HepG2 (cell line): ENCODE data around the gene MPP1. TPM values are rescaled to one million over a fixed set of nuclear protein-coding genes. Genes with fewer than 3 reads are reported as not detected.

Experiments
- ATAC-seq: fragments of 200-7000 bp; cut with Tn5 transposase; 3 replicates; pipeline ENCODE4 v1.9.1; 2020; ENCODE audit warnings: mild to moderate bottlenecking, moderate library complexity
- BruUV-seq: library from RNA; stranded (reverse); fragments of 400-500 nt; replicated peaks from 2 replicates; lab custom pipeline; 2021; lab: Mats Ljungman, UMichigan
- CTCF ChIA-PET: fragments of 300-600 bp; formaldehyde crosslinking; extraction: SDS; loops from one replicate; lab custom pipeline; 2021; ENCODE audit warnings: low total read pairs, inconsistent platforms, low intra/inter-chr PET ratio; lab: Yijun Ruan, JAX
- POLR2A ChIA-PET: fragments of 350-600 bp; sonication (Branson Sonifier 250); formaldehyde crosslinking; loops from one replicate; lab custom pipeline; 2020; ENCODE audit warnings: antibody characterized with exemption, inconsistent platforms; lab: Yijun Ruan, JAX
- DNase-seq: peaks from one replicate; pipeline ENCODE4 v3.0.0-alpha.2; 2015; ENCODE audit warnings: low spot score
- FAIRE-seq: peaks from 3 replicates; lab custom pipeline; 2011; peaks lifted over from hg19 to GRCh38; lab: Jason Lieb, UNC
- H2AFZ ChIP-seq: one replicate; pipeline ENCODE4 v1.6.1; 2011; ENCODE audit warnings: low read length, inconsistent platforms
- H3K27ac ChIP-seq: fragments of 300-600 bp; 3 replicates; pipeline ENCODE4 v1.8.0; 2011; ENCODE audit warnings: mixed run types, mild to moderate bottlenecking, mixed read lengths, low read length, inconsistent platforms; ENCODE audit not compliant: insufficient read depth; ENCODE audit errors: extremely low read length
- H3K27me3 ChIP-seq, 2 experiments: fragments of 200-600 bp in 1 of 2; 2 replicates in 1 of 2; 3 replicates in 1 of 2; pipeline versions ENCODE4 v1.6.0 to v1.8.0; 2011; ENCODE audit warnings: low read length in 2 of 2, mild to moderate bottlenecking in 2 of 2, moderate library complexity in 2 of 2, inconsistent platforms in 1 of 2; ENCODE audit not compliant: insufficient read depth in 2 of 2, control insufficient read depth in 1 of 2
- H3K36me3 ChIP-seq, 2 experiments: fragments of 200-600 bp in 1 of 2; replicated peaks in 1 of 2; 2 replicates in 1 of 2; 3 replicates in 1 of 2; pipeline versions ENCODE4 v1.5.1 to v1.8.0; 2011; ENCODE audit warnings: low read length in 2 of 2, inconsistent platforms in 1 of 2; ENCODE audit not compliant: insufficient read depth in 2 of 2, control insufficient read depth in 1 of 2
- H3K4me1 ChIP-seq: 2 replicates; pipeline ENCODE4 v1.5.1; 2012; ENCODE audit warnings: low read length, inconsistent platforms; ENCODE audit not compliant: insufficient read depth
- H3K4me2 ChIP-seq: 2 replicates; pipeline ENCODE4 v1.6.0; 2011; ENCODE audit warnings: low read depth, low read length, inconsistent platforms
- H3K4me3 ChIP-seq, 3 experiments: fragments of 200-600 bp in 1 of 3; sonication (generic), shearing (Covaris generic) in 1 of 3; replicated peaks in 1 of 3; 2 replicates each; pipeline ENCODE4 v1.5.1; 2011 to 2016; ENCODE audit warnings: low read length in 3 of 3, inconsistent platforms in 2 of 3, low read depth in 2 of 3, mild to moderate bottlenecking in 2 of 3, control low read depth in 1 of 3, mixed read lengths in 1 of 3; ENCODE audit not compliant: insufficient read depth in 1 of 3
- H3K79me2 ChIP-seq: one replicate; pipeline ENCODE4 v1.6.1; 2011; ENCODE audit warnings: low read length, inconsistent platforms; ENCODE audit not compliant: insufficient read depth
- H3K9ac ChIP-seq: 2 replicates; pipeline ENCODE4 v1.6.0; 2011; ENCODE audit warnings: mild to moderate bottlenecking, low read depth, low read length, inconsistent platforms; ENCODE audit not compliant: insufficient read depth
- H3K9me3 ChIP-seq: 2 replicates; pipeline ENCODE4 v1.5.1; 2012; ENCODE audit warnings: mild to moderate bottlenecking, low read length
- H4K20me1 ChIP-seq: 2 replicates; pipeline ENCODE4 v1.6.0; 2011; ENCODE audit warnings: inconsistent platforms, mild to moderate bottlenecking, low read length, moderate library complexity; ENCODE audit not compliant: insufficient read depth
- FOXA1 ChIP-seq, 2 experiments: fragments of 450-650 bp in 1 of 2; sonication (generic) in 1 of 2; formaldehyde crosslinking in 1 of 2; IDR thresholded peaks; 2 replicates each; pipeline versions ENCODE4 v1.4.0 to v1.6.1; 2016 to 2020; ENCODE audit warnings: missing genetic modification reagents in 1 of 2
- PAXIP1 ChIP-seq: sonication (generic); formaldehyde crosslinking; conservative IDR thresholded peaks from 2 replicates; pipeline ENCODE4 v1.4.0; 2020; ENCODE audit warnings: mild to moderate bottlenecking, missing genetic modification reagents, moderate library complexity
- SAFB2 ChIP-seq: sonication (generic); formaldehyde crosslinking; IDR thresholded peaks from 2 replicates; pipeline ENCODE4 v1.5.1; 2020; ENCODE audit warnings: missing genetic modification reagents, low read depth, mild to moderate bottlenecking, borderline replicate concordance
- SRSF4 ChIP-seq: fragments of 200-400 bp; formaldehyde crosslinking; IDR thresholded peaks from one replicate; pipeline ENCODE4 v1.6.1; 2018; ENCODE audit warnings: mild to moderate bottlenecking, low read depth, low read length, moderate library complexity; ENCODE audit not compliant: poor library complexity, severe bottlenecking
- ZMYM2 ChIP-seq: sonication (generic); formaldehyde crosslinking; IDR thresholded peaks from 2 replicates; pipeline ENCODE4 v1.8.0; 2022; ENCODE audit warnings: mild to moderate bottlenecking, missing genetic modification reagents
- ZNF3 ChIP-seq: IDR thresholded peaks from 2 replicates; pipeline ENCODE4 v1.7.0; 2017; ENCODE audit warnings: inconsistent platforms
- ZNF709 ChIP-seq: sonication (generic); formaldehyde crosslinking; IDR thresholded peaks from 2 replicates; pipeline ENCODE4 v1.5.0; 2020; ENCODE audit warnings: mild to moderate bottlenecking, missing genetic modification reagents
- WGBS: methylation state at CpG from one replicate; pipeline ENCODE4 v1.1.6; 2017; ENCODE audit warnings: low lambda C conversion rate; 5-methylcytosine and 5-hydroxymethylcytosine counted together
- in situ Hi-C: cut with HindIII; loops from 2 replicates; pipeline ENCODE4 v1.10.0; 2017; ENCODE audit warnings: low pct_unique_long_range_greater_than_20kb; ENCODE audit not compliant: extremely low pct_ligation_motif_present
- intact Hi-C: fragments of 100-400 bp; cut with micrococcal nuclease; formaldehyde crosslinking; loops from one replicate; pipeline ENCODE4 v1.10.0; 2022; ENCODE audit not compliant: unreplicated experiment
- polyA plus RNA-seq, 8 experiments: library from polyadenylated mRNA; depleted of rRNA in 3 of 8; stranded (reverse) in 7 of 8; unstranded in 1 of 8; fragments of >200 nt; fragmentation: Illumina TruSeq in 4 of 8; extraction: Trizol in 4 of 8; gene quantifications; 2 replicates each; pipeline versions ENCODE4 v1.2.1 to v1.2.3, GENCODE V29; 2011 to 2016; ENCODE audit warnings: low read depth in 4 of 8, missing spikeins in 1 of 8, mixed read lengths in 1 of 8; ENCODE audit not compliant: insufficient read depth in 1 of 8
- total RNA-seq, 5 experiments: library from RNA; depleted of rRNA; stranded (reverse); fragments of >200 nt; fragmentation: Illumina TruSeq; extraction: Trizol; gene quantifications; 2 replicates each; pipeline ENCODE4 v1.2.3, GENCODE V29; 2016; ENCODE audit warnings: low read depth in 1 of 5
- TF ChIP-seq, protein P1 (sequence below): sonication (generic); formaldehyde crosslinking; IDR thresholded peaks from 2 replicates; pipeline ENCODE4 v1.4.0; 2020; ENCODE audit warnings: mild to moderate bottlenecking, missing genetic modification reagents

MPP1 gene
- total and polyA plus RNA-seq, 2 of the 13 experiments (the other 11 are each of a cell fraction or from before 2014, with no cell fraction given), result 7.8 to 8.1 TPM

GRCh38 chrX:154731184-154731583 lies 74.1 kb downstream of the MPP1 start (continued):
- TF ChIP-seq SRSF4, result no peak
- no peak for TF ChIP-seq ZNF709 (CRISPR knock-in tag)
- TF ChIP-seq, protein P1, sequence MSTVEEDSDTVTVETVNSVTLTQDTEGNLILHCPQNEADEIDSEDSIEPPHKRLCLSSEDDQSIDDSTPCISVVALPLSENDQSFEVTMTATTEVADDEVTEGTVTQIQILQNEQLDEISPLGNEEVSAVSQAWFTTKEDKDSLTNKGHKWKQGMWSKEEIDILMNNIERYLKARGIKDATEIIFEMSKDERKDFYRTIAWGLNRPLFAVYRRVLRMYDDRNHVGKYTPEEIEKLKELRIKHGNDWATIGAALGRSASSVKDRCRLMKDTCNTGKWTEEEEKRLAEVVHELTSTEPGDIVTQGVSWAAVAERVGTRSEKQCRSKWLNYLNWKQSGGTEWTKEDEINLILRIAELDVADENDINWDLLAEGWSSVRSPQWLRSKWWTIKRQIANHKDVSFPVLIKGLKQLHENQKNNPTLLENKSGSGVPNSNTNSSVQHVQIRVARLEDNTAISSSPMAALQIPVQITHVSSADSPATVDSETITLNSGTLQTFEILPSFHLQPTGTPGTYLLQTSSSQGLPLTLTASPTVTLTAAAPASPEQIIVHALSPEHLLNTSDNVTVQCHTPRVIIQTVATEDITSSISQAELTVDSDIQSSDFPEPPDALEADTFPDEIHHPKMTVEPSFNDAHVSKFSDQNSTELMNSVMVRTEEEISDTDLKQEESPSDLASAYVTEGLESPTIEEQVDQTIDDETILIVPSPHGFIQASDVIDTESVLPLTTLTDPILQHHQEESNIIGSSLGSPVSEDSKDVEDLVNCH (CRISPR knock-in tag), result no peak
- no peak for TF ChIP-seq PAXIP1 (CRISPR knock-in tag)
- TF ChIP-seq ZNF3 (CRISPR knock-in tag), result no peak

GRCh38 chrX:154730253-154730891 lies 74.9 kb downstream of the MPP1 start:
- FAIRE-seq (no peak), ATAC-seq (no peak), DNase-seq (no peak)
- Histone ChIP-seq H3K4me1 (0 out of 2 replicates have a peak, but pooled peaks cover 6% of the 10 kb centered on the region), H3K27me3 (no peaks in the 10 kb centered on the region; a peak in 1 of 5 replicates), H3K4me3 (no peak overlapping the region), H3K9ac (no peak overlapping the region), H3K4me2 (no peak overlapping the region), H3K9me3 (no peaks in the 10 kb centered on the region), H3K36me3 (no peaks in the 10 kb centered on the region), H4K20me1 (no peaks in the 10 kb centered on the region), H3K79me2 (no peaks in the 10 kb centered on the region), H2AFZ (no peak overlapping the region), H3K27ac (no peak overlapping the region)
- POLR2A ChIA-PET, result interaction anchor here (0.6 kb wide), 1 partner anchor 108 kb away, joined by 3 read pairs; no protein-coding TSS in a partner anchor
- CTCF ChIA-PET, result no interaction called here
- TF ChIP-seq ZMYM2 (CRISPR knock-in tag) (no peak), FOXA1 (IDR thresholded peaks at IDR 0.05) (no peak), FOXA1 (CRISPR knock-in tag; IDR thresholded peaks at IDR 0.05) (no peak), SAFB2 (CRISPR knock-in tag) (no peak)
- intact Hi-C loops (no loop called here), in situ Hi-C loops (no loop called here)
- BruUV-seq, result no TSS peak
- 15% methylated on average over 6 of the region's 6 CpGs for WGBS
